GM23338 (cell line): ENCODE results near the gene GLG1. TPM values are rescaled to one million over a fixed set of nuclear protein-coding genes. Genes with fewer than 3 reads are reported as not detected.
"Not testable (repeated sequence)": the region's sequence is repeated elsewhere in the genome, so short reads cannot be mapped to it uniquely, and the experiment has no call there.

Experiments
- ATAC-seq: fragments of 200-7000 bp; cut with Tn5 transposase; 3 replicates; pipeline ENCODE4 v1.9.1; 2020
- DNase-seq: peaks from one replicate; pipeline ENCODE4 v3.0.0-alpha.2; 2015; ENCODE audit warnings: low spot score
- H2AFZ ChIP-seq: fragments of 200-600 bp; sonication (generic); 2 replicates; pipeline ENCODE4 v1.8.0; 2016; ENCODE audit warnings: antibody characterized with exemption, mild to moderate bottlenecking, moderate library complexity
- H3F3A ChIP-seq: fragments of 200-600 bp; sonication (generic); replicated peaks from 2 replicates; pipeline ENCODE4 v1.8.0; 2017; ENCODE audit warnings: antibody characterized with exemption, mixed run types, low read depth
- H3K27ac ChIP-seq: fragments of 200-600 bp; sonication (generic); 2 replicates; pipeline ENCODE4 v1.6.1; 2016; ENCODE audit warnings: low read depth
- H3K27me3 ChIP-seq: fragments of 200-600 bp; sonication (generic); 2 replicates; pipeline ENCODE4 v1.8.0; 2016; ENCODE audit warnings: mild to moderate bottlenecking, mixed run types, moderate library complexity; ENCODE audit not compliant: insufficient read depth
- H3K36me3 ChIP-seq: fragments of 200-600 bp; sonication (generic); 2 replicates; pipeline ENCODE4 v1.8.0; 2016; ENCODE audit warnings: mild to moderate bottlenecking; ENCODE audit not compliant: insufficient read depth
- H3K4me1 ChIP-seq: fragments of 200-600 bp; sonication (generic); 2 replicates; pipeline ENCODE4 v1.8.0; 2016; ENCODE audit warnings: mild to moderate bottlenecking, moderate library complexity; ENCODE audit not compliant: insufficient read depth
- H3K4me2 ChIP-seq: fragments of 200-600 bp; sonication (generic); 2 replicates; pipeline ENCODE4 v1.7.1; 2017; ENCODE audit warnings: mixed run types
- H3K4me3 ChIP-seq: fragments of 200-600 bp; sonication (generic); 2 replicates; pipeline ENCODE4 v1.6.1; 2016; ENCODE audit warnings: mixed run types
- H3K79me2 ChIP-seq: fragments of 200-600 bp; sonication (generic); replicated peaks from 2 replicates; pipeline ENCODE4 v1.8.0; 2017; ENCODE audit warnings: mild to moderate bottlenecking; ENCODE audit not compliant: insufficient read depth
- H3K9me2 ChIP-seq: fragments of 200-600 bp; sonication (generic); 2 replicates; pipeline ENCODE4 v1.8.0; 2017; ENCODE audit not compliant: insufficient read depth
- H4K20me1 ChIP-seq: fragments of 200-600 bp; sonication (generic); replicated peaks from 2 replicates; pipeline ENCODE4 v1.8.0; 2017; ENCODE audit warnings: mild to moderate bottlenecking; ENCODE audit not compliant: insufficient read depth
- H3K27ac Mint-ChIP-seq: 2 replicates; pipeline ENCODE4 v1.8.0; 2020; ENCODE audit warnings: inconsistent platforms, mild to moderate bottlenecking, moderate library complexity, mixed read lengths
- H3K27me3 Mint-ChIP-seq: 3 replicates; pipeline ENCODE4 v1.8.0; 2022; ENCODE audit warnings: low read depth, mild to moderate bottlenecking, moderate library complexity, mixed read lengths, inconsistent platforms; ENCODE audit not compliant: insufficient read depth, poor library complexity
- H3K36me3 Mint-ChIP-seq: 3 replicates; pipeline ENCODE4 v1.8.0; 2021; ENCODE audit warnings: low read depth, mild to moderate bottlenecking, inconsistent platforms, moderate library complexity, mixed read lengths
- H3K4me1 Mint-ChIP-seq: 3 replicates; pipeline ENCODE4 v1.8.0; 2020; ENCODE audit warnings: mild to moderate bottlenecking, inconsistent platforms, mixed read lengths
- H3K4me3 Mint-ChIP-seq: 3 replicates; pipeline ENCODE4 v1.8.0; 2021; ENCODE audit warnings: moderate library complexity, mild to moderate bottlenecking, inconsistent platforms, mixed read lengths
- H3K9me3 Mint-ChIP-seq: 3 replicates; pipeline ENCODE4 v1.8.0; 2020; ENCODE audit warnings: moderate library complexity, mild to moderate bottlenecking, inconsistent platforms, mixed read lengths
- polyA plus RNA-seq: library from polyadenylated mRNA; unstranded; fragments of >200 nt; fragmentation: Nextera tagmentation; extraction: Ambion mirVana; gene quantifications from 2 replicates; pipeline ENCODE4 v1.2.1, GENCODE V29; 2016
- total RNA-seq: library from RNA; depleted of rRNA; stranded (reverse); fragments of >200 nt; shearing (Covaris generic); gene quantifications from 2 replicates; pipeline ENCODE4 v1.2.3, GENCODE V29; 2014
- TF ChIP-seq, protein P1 (sequence below), 2 experiments: fragments of 200-600 bp in 1 of 2; sonication (generic) in 1 of 2; conservative IDR thresholded peaks; 2 replicates each; pipeline versions ENCODE4 v1.5.1 to v1.6.1; 2016 to 2017; ENCODE audit warnings: antibody characterized with exemption in 2 of 2, low read depth in 2 of 2, mild to moderate bottlenecking in 2 of 2, moderate library complexity in 1 of 2

Gene GLG1
- total and polyA plus RNA-seq, 2 experiments from 2014 or later, result 61.2 to 211 TPM

DNA sequence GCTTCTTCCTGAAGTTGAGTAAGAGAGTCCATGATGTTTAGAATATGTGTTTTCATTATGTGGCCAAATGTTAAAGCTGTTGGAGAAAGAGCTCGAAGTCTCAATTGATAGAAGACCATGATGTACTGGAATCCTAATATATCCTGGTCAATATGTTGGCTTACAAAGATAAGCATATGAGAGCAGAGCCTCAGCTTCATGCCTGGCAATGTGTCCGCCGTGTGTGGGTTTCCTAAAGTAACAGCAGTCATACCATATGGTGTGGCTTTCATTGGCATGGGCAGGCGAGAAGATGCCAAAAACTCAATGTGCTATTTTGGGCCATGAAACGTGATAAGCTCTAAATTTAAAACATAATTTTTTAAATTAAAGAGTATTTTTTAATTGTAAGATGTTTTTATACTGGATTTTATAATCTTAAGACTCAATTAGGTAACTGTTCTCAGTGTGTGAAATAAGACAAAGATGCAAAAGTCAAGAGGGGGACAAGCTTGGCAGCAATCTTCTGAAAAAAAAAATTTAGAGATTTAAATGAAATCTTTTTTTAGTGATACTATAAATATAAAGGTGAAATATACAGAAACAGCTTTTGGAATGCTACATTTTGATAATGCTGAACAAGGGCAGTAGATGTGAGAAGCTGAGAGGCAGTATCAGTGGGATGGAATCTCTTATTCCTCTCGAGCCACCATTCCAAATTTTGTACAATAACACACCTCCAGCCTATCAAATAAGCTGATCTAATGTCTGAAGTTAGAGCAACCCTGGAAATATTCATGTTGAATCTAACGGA lies 56.5 kb downstream of the GLG1 start:
- not testable (repeated sequence) for H3K27me3 ChIP-seq, H3K27me3 Mint-ChIP-seq, H3K9me2 ChIP-seq, H3K4me3 Mint-ChIP-seq, H3K4me3 ChIP-seq, H3K27ac ChIP-seq, H3K9me3 Mint-ChIP-seq, H3K4me1 ChIP-seq, H3K36me3 Mint-ChIP-seq, H4K20me1 ChIP-seq, ATAC-seq, H3F3A ChIP-seq, DNase-seq, H3K4me2 ChIP-seq, H3K27ac Mint-ChIP-seq, H2AFZ ChIP-seq, H3K36me3 ChIP-seq, H3K4me1 Mint-ChIP-seq
- peaks cover 16% of the 10 kb centered on the region for H3K79me2 ChIP-seq

- peak overlapping the region; percentile 78 for H3K27ac Mint-ChIP-seq
- H3K79me2 ChIP-seq, result peaks cover 27% of the 10 kb centered on the region
- not testable (repeated sequence) for H3K4me3 ChIP-seq, H3K36me3 ChIP-seq, H3F3A ChIP-seq, H3K4me3 Mint-ChIP-seq, H3K36me3 Mint-ChIP-seq, H4K20me1 ChIP-seq, H3K27me3 ChIP-seq, H3K4me1 ChIP-seq, H3K27me3 Mint-ChIP-seq, H3K9me3 Mint-ChIP-seq, H3K9me2 ChIP-seq, H3K4me1 Mint-ChIP-seq, H2AFZ ChIP-seq
- H3K27ac ChIP-seq, result 0 out of 2 replicates have a peak overlapping the region, but pooled peaks have one; percentile 21
- peak; percentile 55 for DNase-seq
- TF ChIP-seq, protein P1, sequence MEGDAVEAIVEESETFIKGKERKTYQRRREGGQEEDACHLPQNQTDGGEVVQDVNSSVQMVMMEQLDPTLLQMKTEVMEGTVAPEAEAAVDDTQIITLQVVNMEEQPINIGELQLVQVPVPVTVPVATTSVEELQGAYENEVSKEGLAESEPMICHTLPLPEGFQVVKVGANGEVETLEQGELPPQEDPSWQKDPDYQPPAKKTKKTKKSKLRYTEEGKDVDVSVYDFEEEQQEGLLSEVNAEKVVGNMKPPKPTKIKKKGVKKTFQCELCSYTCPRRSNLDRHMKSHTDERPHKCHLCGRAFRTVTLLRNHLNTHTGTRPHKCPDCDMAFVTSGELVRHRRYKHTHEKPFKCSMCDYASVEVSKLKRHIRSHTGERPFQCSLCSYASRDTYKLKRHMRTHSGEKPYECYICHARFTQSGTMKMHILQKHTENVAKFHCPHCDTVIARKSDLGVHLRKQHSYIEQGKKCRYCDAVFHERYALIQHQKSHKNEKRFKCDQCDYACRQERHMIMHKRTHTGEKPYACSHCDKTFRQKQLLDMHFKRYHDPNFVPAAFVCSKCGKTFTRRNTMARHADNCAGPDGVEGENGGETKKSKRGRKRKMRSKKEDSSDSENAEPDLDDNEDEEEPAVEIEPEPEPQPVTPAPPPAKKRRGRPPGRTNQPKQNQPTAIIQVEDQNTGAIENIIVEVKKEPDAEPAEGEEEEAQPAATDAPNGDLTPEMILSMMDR (conservative IDR thresholded peaks at IDR 0.05; ENCODE audit: low read depth in 2 of 2), result peak; percentile 30 to 32; a peak in 3 of 4 replicates
- peak; percentile 78 for ATAC-seq
- peak overlapping the region; percentile 27; the same call in 1 of the 2 replicates for H3K4me2 ChIP-seq
Measured at GRCh38 chr16:74546112-74546511, 60.8 kb downstream of the GLG1 start.

DNA sequence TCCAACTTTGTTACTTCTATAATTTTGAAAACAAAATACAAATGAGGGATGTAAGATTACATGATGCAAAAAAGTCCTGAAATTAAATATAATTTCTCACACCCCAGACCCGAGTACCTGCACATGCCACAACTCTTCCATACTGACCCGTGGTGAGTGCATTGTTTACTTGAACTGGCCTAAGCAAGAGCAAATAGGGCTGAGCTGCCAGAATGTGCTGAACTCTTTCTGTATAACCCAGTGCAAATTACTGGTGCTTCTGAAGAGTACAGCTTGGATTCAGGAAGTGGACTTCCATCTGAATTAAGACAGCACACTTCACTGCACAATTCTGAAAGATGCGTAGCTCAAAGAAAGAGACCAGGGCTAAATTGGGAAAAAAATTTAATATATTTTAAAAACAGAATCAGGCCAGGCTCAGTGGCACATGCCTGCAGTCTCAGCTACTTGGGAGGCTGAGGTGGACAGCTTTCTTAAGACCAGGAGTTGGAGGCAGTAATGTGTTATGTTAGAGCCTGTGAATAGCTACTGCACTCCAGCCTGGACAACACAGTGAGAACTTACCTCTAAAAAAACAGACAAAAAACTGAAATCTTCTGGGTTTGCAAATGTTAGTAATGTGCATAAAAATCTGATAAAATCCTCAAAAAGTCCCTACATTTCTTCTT lies 63.9 kb downstream of the GLG1 start:
- H3K27ac Mint-ChIP-seq, H3K27me3 Mint-ChIP-seq, DNase-seq, H3K4me1 ChIP-seq, H2AFZ ChIP-seq, H3K36me3 ChIP-seq, H3K36me3 Mint-ChIP-seq, H3K4me3 ChIP-seq, H4K20me1 ChIP-seq, H3K27me3 ChIP-seq, H3K9me3 Mint-ChIP-seq, H3K27ac ChIP-seq, H3K9me2 ChIP-seq, H3K4me3 Mint-ChIP-seq, H3F3A ChIP-seq, H3K4me1 Mint-ChIP-seq, H3K4me2 ChIP-seq: not testable (repeated sequence)
- ATAC-seq, result peak; percentile 32; the same call in 1 of the 3 replicates
- peaks cover 20% of the 10 kb centered on the region for H3K79me2 ChIP-seq

- H3K4me3 Mint-ChIP-seq, H3K4me1 Mint-ChIP-seq, H3K9me3 Mint-ChIP-seq, ATAC-seq, H3K4me3 ChIP-seq, H3K36me3 Mint-ChIP-seq, H3K4me1 ChIP-seq, H4K20me1 ChIP-seq, H3K27me3 ChIP-seq, H3K27me3 Mint-ChIP-seq, H3F3A ChIP-seq, H2AFZ ChIP-seq, DNase-seq, H3K27ac ChIP-seq, H3K27ac Mint-ChIP-seq, H3K4me2 ChIP-seq, H3K9me2 ChIP-seq, H3K36me3 ChIP-seq: not testable (repeated sequence)
- peaks cover 29% of the 10 kb centered on the region for H3K79me2 ChIP-seq
Measured at GRCh38 chr16:74540663-74541062, 66.3 kb downstream of the GLG1 start.

DNA sequence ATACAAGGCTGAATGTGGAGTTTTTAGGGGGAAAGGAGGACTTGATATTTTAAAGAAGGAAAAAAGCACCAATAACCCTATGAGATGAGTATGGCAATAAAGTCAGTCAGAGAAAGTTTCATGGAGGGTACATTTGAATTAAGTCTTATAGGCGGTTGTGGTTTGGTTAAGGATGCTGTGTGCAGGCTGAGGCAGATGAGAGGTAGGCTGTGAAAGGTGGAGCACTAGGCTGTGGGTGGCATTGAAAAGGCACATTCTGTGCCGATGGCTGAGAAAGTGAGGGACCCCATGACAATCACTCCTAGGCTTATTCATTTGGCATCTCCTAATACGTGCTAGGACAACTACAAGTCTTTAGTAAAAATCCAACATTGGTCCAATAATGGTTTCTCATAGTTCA lies 68.1 kb downstream of the GLG1 start:
- not testable (repeated sequence) for DNase-seq

GRCh38 chr16:74537746-74538145 lies 69.2 kb downstream of the GLG1 start:
- not testable (repeated sequence) for H3K4me2 ChIP-seq, H3K4me1 ChIP-seq, H4K20me1 ChIP-seq, DNase-seq, H3K36me3 Mint-ChIP-seq, H3K9me2 ChIP-seq, H3K27me3 ChIP-seq, H3K27ac ChIP-seq, H3F3A ChIP-seq, H3K9me3 Mint-ChIP-seq, H3K4me1 Mint-ChIP-seq, H3K36me3 ChIP-seq, ATAC-seq, H3K27ac Mint-ChIP-seq, H3K4me3 Mint-ChIP-seq, H3K27me3 Mint-ChIP-seq, H3K4me3 ChIP-seq, H2AFZ ChIP-seq
- peaks cover 28% of the 10 kb centered on the region for H3K79me2 ChIP-seq

More for the DNA sequence above, 68.1 kb downstream of the GLG1 start:
- H3K27me3 Mint-ChIP-seq, H2AFZ ChIP-seq, H3K36me3 Mint-ChIP-seq, H3K9me2 ChIP-seq, H3K4me1 ChIP-seq, H3K27ac Mint-ChIP-seq, H3F3A ChIP-seq, H4K20me1 ChIP-seq, H3K4me3 Mint-ChIP-seq, H3K27ac ChIP-seq, H3K4me2 ChIP-seq, H3K27me3 ChIP-seq, H3K36me3 ChIP-seq, H3K4me1 Mint-ChIP-seq, ATAC-seq, H3K9me3 Mint-ChIP-seq, H3K4me3 ChIP-seq: not testable (repeated sequence)
- peaks cover 21% of the 10 kb centered on the region for H3K79me2 ChIP-seq
